Stimulated activated CD8-positive, alpha-beta memory T cell treated with anti-CD3 and anti-CD28 coated beads, Interleukin-2, amount 100 ng/mL, for 48 hours (primary cell): ENCODE results near the gene BIRC3.
"Not testable (repeated sequence)": the region's sequence is repeated elsewhere in the genome, so short reads cannot be mapped to it uniquely, and the experiment has no call there.

Source experiments
- DNase-seq, 2 donors: peaks; one replicate each; pipeline ENCODE4 v3.0.0-alpha.2; 2020; ENCODE audit warnings: low read depth in 2 of 2

BIRC3 gene

GRCh38 chr11:102325088-102325487, 7.8 kb downstream of the BIRC3 start:
- DNase-seq: no peak

- DNase-seq: no peak
Measured at GRCh38 chr11:102328748-102329147, 11.5 kb downstream of the BIRC3 start.

- no peak for DNase-seq
Measured at GRCh38 chr11:102330231-102330630, 12.9 kb downstream of the BIRC3 start.

GRCh38 chr11:102331341-102331740, 14.1 kb downstream of the BIRC3 start:
- no peak for DNase-seq

- DNase-seq: no peak
Measured at GRCh38 chr11:102332611-102332994, 15.3 kb downstream of the BIRC3 start.

GRCh38 chr11:102338479-102339010, 21.3 kb downstream of the BIRC3 start:
- no peak for DNase-seq

GRCh38 chr11:102341311-102341710, 24.0 kb downstream of the BIRC3 start:
- DNase-seq: not testable (repeated sequence)

GRCh38 chr11:102341844-102342318, 24.6 kb downstream of the BIRC3 start:
- peak; percentile 43 to 48 for DNase-seq

- DNase-seq: no peak
Measured at GRCh38 chr11:102343809-102344208, 26.5 kb downstream of the BIRC3 start.

- no peak for DNase-seq
Measured at GRCh38 chr11:102345904-102346303, 28.6 kb downstream of the BIRC3 start.

GRCh38 chr11:102346456-102346747, 29.1 kb downstream of the BIRC3 start:
- DNase-seq: no peak

- DNase-seq: peak; percentile 93 to 95
Measured at GRCh38 chr11:102346748-102347461, 29.6 kb downstream of the BIRC3 start, which contains the start of gene BIRC2. BIRC2 (plus strand) TSS chr11:102347214; CDS start chr11:102349855, 2,641 bp downstream.

- no peak for DNase-seq
Measured at GRCh38 chr11:102347462-102348370, 30.4 kb downstream of the BIRC3 start.

GRCh38 chr11:102357116-102357515, 39.8 kb downstream of the BIRC3 start:
- no peak for DNase-seq

GRCh38 chr11:102359372-102359771, 42.1 kb downstream of the BIRC3 start:
- DNase-seq: no peak

GRCh38 chr11:102360681-102361080, 43.4 kb downstream of the BIRC3 start:
- DNase-seq: no peak

GRCh38 chr11:102361086-102362031, 44.1 kb downstream of the BIRC3 start:
- no peak for DNase-seq

- DNase-seq: no peak
Measured at GRCh38 chr11:102364991-102365390, 47.7 kb downstream of the BIRC3 start.

GRCh38 chr11:102367364-102367763, 50.1 kb downstream of the BIRC3 start:
- no peak for DNase-seq

- DNase-seq: no peak
Measured at GRCh38 chr11:102368472-102368871, 51.2 kb downstream of the BIRC3 start.

GRCh38 chr11:102374633-102375424, 57.5 kb downstream of the BIRC3 start:
- DNase-seq: not testable (repeated sequence)
